Osteocyte (in vitro differentiated cells): ENCODE measurements around the gene PDGFB. TPM values are rescaled to one million over a fixed set of nuclear protein-coding genes. Genes with fewer than 3 reads are reported as not detected.

Experiments
- DNase-seq: peaks from one replicate; pipeline ENCODE4 v3.0.0; 2021; ENCODE audit warnings: mixed read lengths; ENCODE audit not compliant: unreplicated experiment; ENCODE audit errors: extremely low spot score
- H3K27ac Mint-ChIP-seq: one replicate; pipeline ENCODE4 v1.8.0; 2021; ENCODE audit warnings: mild to moderate bottlenecking, mixed read lengths; ENCODE audit not compliant: unreplicated experiment
- H3K27me3 Mint-ChIP-seq: one replicate; pipeline ENCODE4 v1.8.0; 2021; ENCODE audit warnings: mixed read lengths; ENCODE audit not compliant: unreplicated experiment
- H3K36me3 Mint-ChIP-seq: one replicate; pipeline ENCODE4 v1.8.0; 2021; ENCODE audit warnings: mixed read lengths; ENCODE audit not compliant: unreplicated experiment
- H3K4me1 Mint-ChIP-seq: one replicate; pipeline ENCODE4 v1.8.0; 2021; ENCODE audit warnings: mixed read lengths; ENCODE audit not compliant: unreplicated experiment
- H3K4me3 Mint-ChIP-seq: one replicate; pipeline ENCODE4 v1.8.0; 2021; ENCODE audit warnings: mild to moderate bottlenecking, moderate library complexity, mixed read lengths; ENCODE audit not compliant: unreplicated experiment
- H3K9me3 Mint-ChIP-seq: one replicate; pipeline ENCODE4 v1.8.0; 2021; ENCODE audit warnings: mixed read lengths; ENCODE audit not compliant: unreplicated experiment
- CTCF ChIP-seq: fragments of 200-600 bp; sonication (generic); IDR thresholded peaks from 2 replicates; pipeline ENCODE4 v1.5.0; 2021; ENCODE audit warnings: antibody characterized with exemption, mild to moderate bottlenecking, moderate library complexity
- total RNA-seq: library from RNA; stranded (reverse); gene quantifications from 2 replicates; pipeline ENCODE4 v1.2.1, GENCODE V29; 2021

PDGFB gene
- total RNA-seq, 1 donor from 2014 or later = 16.8 TPM

- Mint-ChIP-seq H3K27ac (no peak overlapping the region), H3K4me1 (peaks cover 14% of the 10 kb centered on the region), H3K36me3 (no peaks in the 10 kb centered on the region), H3K4me3 (no peak overlapping the region), H3K9me3 (peaks cover 3% of the 10 kb centered on the region), H3K27me3 (no peaks in the 10 kb centered on the region)
- DNase-seq = no peak
- TF ChIP-seq CTCF = no peak
These were observed 35.5 kb upstream of the PDGFB start for GRCh38 chr22:39280250-39280649.

GRCh38 chr22:39279170-39279850 lies 34.5 kb upstream of the PDGFB start:
- peaks cover 3% of the 10 kb centered on the region for H3K9me3 Mint-ChIP-seq
- no peaks in the 10 kb centered on the region for H3K27me3 Mint-ChIP-seq
- TF ChIP-seq CTCF = no peak
- no peak overlapping the region for H3K27ac Mint-ChIP-seq
- no peak overlapping the region for H3K4me3 Mint-ChIP-seq
- H3K4me1 Mint-ChIP-seq = peaks cover 14% of the 10 kb centered on the region
- DNase-seq = no peak
- H3K36me3 Mint-ChIP-seq = no peaks in the 10 kb centered on the region

- Mint-ChIP-seq H3K4me1 (peaks cover 6% of the 10 kb centered on the region), H3K9me3 (peaks cover 3% of the 10 kb centered on the region), H3K36me3 (no peaks in the 10 kb centered on the region), H3K27me3 (no peaks in the 10 kb centered on the region), H3K27ac (no peak overlapping the region), H3K4me3 (no peak overlapping the region)
- DNase-seq = no peak
- no peak for TF ChIP-seq CTCF
These were observed 33.3 kb upstream of the PDGFB start for GRCh38 chr22:39278040-39278439.

GRCh38 chr22:39277142-39277607 lies 32.4 kb upstream of the PDGFB start:
- H3K4me3 Mint-ChIP-seq = no peak overlapping the region
- no peaks in the 10 kb centered on the region for H3K27me3 Mint-ChIP-seq
- TF ChIP-seq CTCF = no peak
- DNase-seq = no peak
- H3K36me3 Mint-ChIP-seq = no peaks in the 10 kb centered on the region
- H3K4me1 Mint-ChIP-seq = no peaks in the 10 kb centered on the region
- H3K9me3 Mint-ChIP-seq = peaks cover 3% of the 10 kb centered on the region
- H3K27ac Mint-ChIP-seq = no peak overlapping the region

- Mint-ChIP-seq H3K9me3 (peaks cover 3% of the 10 kb centered on the region), H3K4me1 (no peaks in the 10 kb centered on the region), H3K36me3 (no peaks in the 10 kb centered on the region), H3K27me3 (no peaks in the 10 kb centered on the region), H3K4me3 (no peak overlapping the region), H3K27ac (peak overlapping the region; percentile 27)
- no peak for TF ChIP-seq CTCF
- no peak for DNase-seq
These were observed 31.8 kb upstream of the PDGFB start for GRCh38 chr22:39276440-39277141.
